GM12873 (cell line): ENCODE measurements around the gene CWC25.

Source experiments
- CTCF ChIP-seq: IDR thresholded peaks from 2 replicates; pipeline ENCODE4 v1.5.1; 2012; ENCODE audit warnings: low read depth, mild to moderate bottlenecking, moderate library complexity, low read length, control low read depth; ENCODE audit not compliant: insufficient read depth; ENCODE audit errors: missing control alignments

The CWC25 gene

GRCh38 chr17:38824899-38825761 lies at the start of gene CWC25:
Gene CWC25 (minus strand): TSS chr17:38825321. CDS start chr17:38825183, 138 bp downstream.
- TF ChIP-seq CTCF = no peak

GRCh38 chr17:38873640-38874380 lies 48.7 kb upstream of the CWC25 start:
- no peak for TF ChIP-seq CTCF

- TF ChIP-seq CTCF = no peak
Measured at GRCh38 chr17:38872671-38873385, 47.7 kb upstream of the CWC25 start.

- no peak for TF ChIP-seq CTCF
Measured at GRCh38 chr17:38872027-38872511, 46.9 kb upstream of the CWC25 start.

GRCh38 chr17:38871247-38872015 lies 46.3 kb upstream of the CWC25 start:
- TF ChIP-seq CTCF = peak; percentile 11

- TF ChIP-seq CTCF = no peak
Measured at GRCh38 chr17:38870259-38871165, 45.4 kb upstream of the CWC25 start.
